GM23248 (cell line): Measurements from ENCODE around the gene GNPTG.

ENCODE experiments used
- EZH2 ChIP-seq: fragments of 200-600 bp; sonication (generic); IDR thresholded peaks from 2 replicates; pipeline ENCODE4 v1.6.1; 2018; ENCODE audit warnings: antibody characterized with exemption, mild to moderate bottlenecking; ENCODE audit not compliant: insufficient read depth, poor library complexity, severe bottlenecking
- EZH2phosphoT487 ChIP-seq: fragments of 200-600 bp; sonication (generic); IDR thresholded peaks from 2 replicates; pipeline ENCODE4 v1.6.1; 2018; ENCODE audit warnings: antibody characterized with exemption, moderate library complexity, mild to moderate bottlenecking, low read depth; ENCODE audit not compliant: insufficient read depth

GRCh38 chr16:1312467-1312816 is 39.3 kb upstream of the GNPTG start:
- TF ChIP-seq EZH2 (no peak), EZH2phosphoT487 (no peak)
